GM18507 (cell line): ENCODE data around the gene ZSCAN1.
"Not testable (repeated sequence)": the region's sequence is repeated elsewhere in the genome, so short reads cannot be mapped to it uniquely, and the experiment has no call there.

Experiments used
- DNase-seq: peaks from one replicate; pipeline ENCODE4 v3.0.0; 2011; ENCODE audit warnings: low read depth; ENCODE audit not compliant: insufficient read length; ENCODE audit errors: extremely low spot score
- FAIRE-seq: peaks from 2 replicates; lab custom pipeline; 2011; peaks lifted over from hg19 to GRCh38; lab: Jason Lieb, UNC

Gene ZSCAN1

GRCh38 chr19:58033741-58034476 is at the start of gene ZSCAN1:
Gene ZSCAN1, plus strand, starts transcription at chr19:58034025. Its CDS starts 3,812 bp downstream, at chr19:58037837.
- FAIRE-seq: no peak

GRCh38 chr19:57992841-57993240 is 41.0 kb upstream of the ZSCAN1 start:
- FAIRE-seq: no peak
- DNase-seq: no peak

More at GRCh38 chr19:58033741-58034476, at the start of gene ZSCAN1:
- no peak for DNase-seq

GRCh38 chr19:58000677-58001076 is 33.1 kb upstream of the ZSCAN1 start:
- FAIRE-seq (no peak), DNase-seq (no peak)

- FAIRE-seq (no peak), DNase-seq (no peak)
These were observed 31.9 kb upstream of the ZSCAN1 start for GRCh38 chr19:58001895-58002369.

GRCh38 chr19:58002384-58003173 is 31.2 kb upstream of the ZSCAN1 start, which contains the start of gene ZNF606:
Gene ZNF606, minus strand, starts transcription at chr19:58002820. Its CDS starts 1,501 bp downstream, at chr19:58001319.
- FAIRE-seq (peak; percentile 77), DNase-seq (peak; percentile 85)

- FAIRE-seq: no peak
- DNase-seq: no peak
These were observed 30.5 kb upstream of the ZSCAN1 start for GRCh38 chr19:58003174-58003828.

GRCh38 chr19:58007285-58007684 is 26.5 kb upstream of the ZSCAN1 start:
- FAIRE-seq: no peak

GRCh38 chr19:58008877-58009276 is 24.9 kb upstream of the ZSCAN1 start:
- not testable (repeated sequence) for DNase-seq, FAIRE-seq

More at GRCh38 chr19:58007285-58007684, 26.5 kb upstream of the ZSCAN1 start:
- no peak for DNase-seq

- FAIRE-seq: no peak
- no peak for DNase-seq
These were observed 24.5 kb upstream of the ZSCAN1 start for GRCh38 chr19:58009301-58009665.

- no peak for DNase-seq
- FAIRE-seq: no peak
These were observed 24.0 kb upstream of the ZSCAN1 start for GRCh38 chr19:58009666-58010301.

- DNase-seq (no peak), FAIRE-seq (no peak)
These were observed 23.3 kb upstream of the ZSCAN1 start for GRCh38 chr19:58010507-58010906.

- no peak for FAIRE-seq
These were observed 19.7 kb upstream of the ZSCAN1 start for GRCh38 chr19:58014141-58014540.

GRCh38 chr19:58020129-58020528 is 13.7 kb upstream of the ZSCAN1 start:
- DNase-seq (no peak), FAIRE-seq (no peak)

More at GRCh38 chr19:58014141-58014540, 19.7 kb upstream of the ZSCAN1 start:
- DNase-seq: no peak

GRCh38 chr19:58021541-58022282 is 12.1 kb upstream of the ZSCAN1 start:
- no peak for FAIRE-seq
- no peak for DNase-seq

- DNase-seq: no peak
- FAIRE-seq: no peak
These were observed 11.6 kb upstream of the ZSCAN1 start for GRCh38 chr19:58022283-58022660.

- no peak for FAIRE-seq
- no peak for DNase-seq
These were observed 9.2 kb upstream of the ZSCAN1 start for GRCh38 chr19:58024661-58025060.

GRCh38 chr19:58034477-58034793 is 610 bp downstream of the ZSCAN1 start:
- FAIRE-seq: no peak
- no peak for DNase-seq

GRCh38 chr19:58035863-58036262 is 2.0 kb downstream of the ZSCAN1 start:
- FAIRE-seq (no peak), DNase-seq (no peak)
